ENCODE results near the gene LHX6. TPM values are rescaled to one million over a fixed set of nuclear protein-coding genes. Genes with fewer than 3 reads are reported as not detected.

Gene LHX6
- total and polyA plus RNA-seq, 2 experiments from 2014 or later = not detected

GRCh38 chr9:122193651-122194050 lies 35.1 kb downstream of the LHX6 start:
- 83 to 84% methylated on average over 6 of the region's 6 CpGs for WGBS, 2 experiments (ENCODE audit: low coverage in 1 of 2, low lambda C conversion rate in 2 of 2, missing lambda C conversion rate in 2 of 2)
- Histone ChIP-seq H3K9me3 (ENCODE audit: low read depth) (no peaks in the 10 kb centered on the region), H3K27me3 (replicated peaks; ENCODE audit: insufficient read depth) (no peaks in the 10 kb centered on the region), H3K4me1 (ENCODE audit: insufficient read depth) (peaks cover 8% of the 10 kb centered on the region), H3K79me2 (ENCODE audit: insufficient read depth) (no peaks in the 10 kb centered on the region), H3K4me2 (ENCODE audit: unreplicated experiment) (no peak overlapping the region), H3K9me2 (ENCODE audit: insufficient read depth) (no peaks in the 10 kb centered on the region), H4K20me1 (ENCODE audit: insufficient read depth) (no peaks in the 10 kb centered on the region), H2AFZ (no peak overlapping the region), H3K9ac (no peak overlapping the region), H3K36me3 (ENCODE audit: low read depth) (no peaks in the 10 kb centered on the region), H3K27ac (no peak overlapping the region), H3F3A (ENCODE audit: insufficient read depth) (no peaks in the 10 kb centered on the region), H3K4me3 (no peak overlapping the region)
- in situ Hi-C loops (cut with MboI) = no loop called here
- DNase-seq = no peak
- TF ChIP-seq EZH2 (IDR thresholded peaks at IDR 0.05; ENCODE audit: insufficient read depth, poor library complexity, severe bottlenecking) (no peak), EZH2phosphoT487 (IDR thresholded peaks at IDR 0.05; ENCODE audit: insufficient read depth, low read depth) (no peak)

GRCh38 chr9:122192914-122193525 lies 35.7 kb downstream of the LHX6 start:
- WGBS, 2 experiments (ENCODE audit: low coverage in 1 of 2, low lambda C conversion rate in 2 of 2, missing lambda C conversion rate in 2 of 2) = 90% methylated on average over 16 of the region's 16 CpGs

GRCh38 chr9:122192261-122192875 lies 36.4 kb downstream of the LHX6 start:
- H3K27me3 ChIP-seq (replicated peaks; ENCODE audit: insufficient read depth) = no peaks in the 10 kb centered on the region
- TF ChIP-seq EZH2 (IDR thresholded peaks at IDR 0.05; ENCODE audit: insufficient read depth, poor library complexity, severe bottlenecking) (no peak), EZH2phosphoT487 (IDR thresholded peaks at IDR 0.05; ENCODE audit: insufficient read depth, low read depth) (no peak)
- no peaks in the 10 kb centered on the region for H3F3A ChIP-seq (ENCODE audit: insufficient read depth)
- no peak overlapping the region for H3K4me2 ChIP-seq (ENCODE audit: unreplicated experiment)
- no peaks in the 10 kb centered on the region for H3K9me3 ChIP-seq (ENCODE audit: low read depth)
- H3K9me2 ChIP-seq (ENCODE audit: insufficient read depth) = no peaks in the 10 kb centered on the region
- WGBS, 2 experiments (ENCODE audit: low coverage in 1 of 2, low lambda C conversion rate in 2 of 2, missing lambda C conversion rate in 2 of 2) = 79 to 88% methylated on average over 5 of the region's 5 CpGs
- H3K79me2 ChIP-seq (ENCODE audit: insufficient read depth) = no peaks in the 10 kb centered on the region
- no peak for DNase-seq
- peaks cover 8% of the 10 kb centered on the region for H3K4me1 ChIP-seq (ENCODE audit: insufficient read depth)
- in situ Hi-C loops (cut with MboI) = no loop called here
- no peaks in the 10 kb centered on the region for H4K20me1 ChIP-seq (ENCODE audit: insufficient read depth)
- no peak overlapping the region for H2AFZ ChIP-seq
- no peak overlapping the region for H3K27ac ChIP-seq
- no peak overlapping the region for H3K4me3 ChIP-seq
- H3K9ac ChIP-seq = no peak overlapping the region
- H3K36me3 ChIP-seq (ENCODE audit: low read depth) = no peaks in the 10 kb centered on the region

More at GRCh38 chr9:122192914-122193525, 35.7 kb downstream of the LHX6 start:
- H3K9me2 ChIP-seq (ENCODE audit: insufficient read depth) = no peaks in the 10 kb centered on the region
- no peak overlapping the region for H3K27ac ChIP-seq
- no peaks in the 10 kb centered on the region for H3K27me3 ChIP-seq (replicated peaks; ENCODE audit: insufficient read depth)
- H3K4me2 ChIP-seq (ENCODE audit: unreplicated experiment) = no peak overlapping the region
- in situ Hi-C loops (cut with MboI) = no loop called here
- H3K9me3 ChIP-seq (ENCODE audit: low read depth) = no peaks in the 10 kb centered on the region
- no peak for TF ChIP-seq EZH2phosphoT487 (IDR thresholded peaks at IDR 0.05; ENCODE audit: insufficient read depth, low read depth)
- no peak for TF ChIP-seq EZH2 (IDR thresholded peaks at IDR 0.05; ENCODE audit: insufficient read depth, poor library complexity, severe bottlenecking)
- H3K4me1 ChIP-seq (ENCODE audit: insufficient read depth) = peaks cover 8% of the 10 kb centered on the region
- H2AFZ ChIP-seq = no peak overlapping the region
- no peaks in the 10 kb centered on the region for H3K36me3 ChIP-seq (ENCODE audit: low read depth)
- H3F3A ChIP-seq (ENCODE audit: insufficient read depth) = no peaks in the 10 kb centered on the region
- H3K9ac ChIP-seq = no peak overlapping the region
- no peak overlapping the region for H3K4me3 ChIP-seq
- no peaks in the 10 kb centered on the region for H3K79me2 ChIP-seq (ENCODE audit: insufficient read depth)
- no peaks in the 10 kb centered on the region for H4K20me1 ChIP-seq (ENCODE audit: insufficient read depth)
- no peak for DNase-seq

GRCh38 chr9:122191584-122191983 lies 37.2 kb downstream of the LHX6 start:
- Histone ChIP-seq H3K4me3 (no peak overlapping the region), H3K9me3 (ENCODE audit: low read depth) (no peaks in the 10 kb centered on the region), H4K20me1 (ENCODE audit: insufficient read depth) (no peaks in the 10 kb centered on the region), H3K9me2 (ENCODE audit: insufficient read depth) (no peaks in the 10 kb centered on the region), H3F3A (ENCODE audit: insufficient read depth) (no peaks in the 10 kb centered on the region), H3K4me1 (ENCODE audit: insufficient read depth) (peaks cover 8% of the 10 kb centered on the region), H3K27ac (no peak overlapping the region), H3K36me3 (ENCODE audit: low read depth) (no peaks in the 10 kb centered on the region), H3K79me2 (ENCODE audit: insufficient read depth) (no peaks in the 10 kb centered on the region), H3K27me3 (replicated peaks; ENCODE audit: insufficient read depth) (no peaks in the 10 kb centered on the region), H3K9ac (no peak overlapping the region), H3K4me2 (ENCODE audit: unreplicated experiment) (no peak overlapping the region), H2AFZ (no peak overlapping the region)
- in situ Hi-C loops (cut with MboI) = no loop called here
- TF ChIP-seq EZH2 (IDR thresholded peaks at IDR 0.05; ENCODE audit: insufficient read depth, poor library complexity, severe bottlenecking) (no peak), EZH2phosphoT487 (IDR thresholded peaks at IDR 0.05; ENCODE audit: insufficient read depth, low read depth) (no peak)
- DNase-seq = no peak
- 58 to 63% methylated on average over 11 of the region's 11 CpGs for WGBS, 2 experiments (ENCODE audit: low coverage in 1 of 2, low lambda C conversion rate in 2 of 2, missing lambda C conversion rate in 2 of 2)
